Measurements from ENCODE around the gene GNG11.
A peak's percentile ranks its signal among the peaks of the same experiment; 100 is the strongest.
"Not testable (repeated sequence)": the region's sequence is repeated elsewhere in the genome, so short reads cannot be mapped to it uniquely, and the experiment has no call there.

GNG11 gene

DNA sequence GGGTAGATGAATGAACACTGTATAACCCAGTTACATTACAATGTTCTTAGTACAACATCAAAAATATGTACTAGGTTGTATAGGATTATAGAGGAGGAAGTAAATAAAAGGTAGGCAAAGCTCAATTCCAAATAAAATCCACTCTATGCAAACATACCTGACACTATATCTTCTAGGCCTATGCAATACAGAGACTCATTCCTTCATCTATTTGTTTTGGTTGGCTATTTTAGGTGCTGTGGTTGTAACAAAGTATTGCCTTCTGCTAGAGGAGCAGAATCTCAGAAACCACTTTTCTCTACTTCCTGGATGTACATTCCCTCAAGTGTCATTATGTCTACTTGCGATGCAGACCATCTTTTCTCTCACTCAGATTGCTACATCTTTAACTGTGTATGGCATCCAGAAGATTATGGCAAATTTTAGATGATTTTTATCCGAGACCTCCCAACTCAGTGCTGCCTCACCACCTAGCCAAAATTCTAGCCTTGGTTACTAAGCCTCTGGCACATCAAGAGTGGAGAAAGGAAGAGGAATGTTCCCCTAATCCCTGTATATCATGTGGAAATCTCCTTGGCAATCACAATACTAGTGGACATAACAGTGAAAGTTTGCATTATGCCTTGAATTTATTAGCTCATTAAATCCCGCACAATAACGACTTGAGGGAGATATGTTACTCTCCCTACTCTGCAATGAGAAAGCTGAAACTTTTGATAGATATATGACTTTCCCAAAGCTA is 25.5 kb upstream of the GNG11 start:
- no peak for DNase-seq (ENCODE audit: low spot score)
- TF ChIP-seq, protein P1, sequence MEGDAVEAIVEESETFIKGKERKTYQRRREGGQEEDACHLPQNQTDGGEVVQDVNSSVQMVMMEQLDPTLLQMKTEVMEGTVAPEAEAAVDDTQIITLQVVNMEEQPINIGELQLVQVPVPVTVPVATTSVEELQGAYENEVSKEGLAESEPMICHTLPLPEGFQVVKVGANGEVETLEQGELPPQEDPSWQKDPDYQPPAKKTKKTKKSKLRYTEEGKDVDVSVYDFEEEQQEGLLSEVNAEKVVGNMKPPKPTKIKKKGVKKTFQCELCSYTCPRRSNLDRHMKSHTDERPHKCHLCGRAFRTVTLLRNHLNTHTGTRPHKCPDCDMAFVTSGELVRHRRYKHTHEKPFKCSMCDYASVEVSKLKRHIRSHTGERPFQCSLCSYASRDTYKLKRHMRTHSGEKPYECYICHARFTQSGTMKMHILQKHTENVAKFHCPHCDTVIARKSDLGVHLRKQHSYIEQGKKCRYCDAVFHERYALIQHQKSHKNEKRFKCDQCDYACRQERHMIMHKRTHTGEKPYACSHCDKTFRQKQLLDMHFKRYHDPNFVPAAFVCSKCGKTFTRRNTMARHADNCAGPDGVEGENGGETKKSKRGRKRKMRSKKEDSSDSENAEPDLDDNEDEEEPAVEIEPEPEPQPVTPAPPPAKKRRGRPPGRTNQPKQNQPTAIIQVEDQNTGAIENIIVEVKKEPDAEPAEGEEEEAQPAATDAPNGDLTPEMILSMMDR (IDR thresholded peaks at IDR 0.05; ENCODE audit: extremely low read depth, missing control alignments): no peak

DNA sequence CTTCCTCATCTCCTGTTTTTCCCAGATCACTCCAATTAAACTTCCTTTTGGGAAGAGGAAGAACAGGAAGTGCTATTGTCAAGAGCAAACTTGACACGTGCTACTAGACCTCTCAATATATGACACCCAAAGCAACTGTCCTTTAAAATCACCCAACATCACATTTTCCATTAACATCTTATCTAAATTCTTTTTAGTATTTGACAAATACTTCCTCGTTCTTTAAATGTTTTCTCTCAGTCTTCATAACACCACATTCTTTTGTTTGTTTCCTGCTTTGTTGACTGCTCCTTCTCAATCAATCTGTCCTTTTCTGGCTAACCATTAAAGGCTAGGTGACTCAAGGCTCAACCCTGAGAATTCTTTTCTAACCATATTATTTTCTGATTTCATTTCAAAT is 23.9 kb upstream of the GNG11 start:
- DNase-seq (ENCODE audit: low spot score): no peak
- TF ChIP-seq, protein P1 (IDR thresholded peaks at IDR 0.05; ENCODE audit: extremely low read depth, missing control alignments): no peak

DNA sequence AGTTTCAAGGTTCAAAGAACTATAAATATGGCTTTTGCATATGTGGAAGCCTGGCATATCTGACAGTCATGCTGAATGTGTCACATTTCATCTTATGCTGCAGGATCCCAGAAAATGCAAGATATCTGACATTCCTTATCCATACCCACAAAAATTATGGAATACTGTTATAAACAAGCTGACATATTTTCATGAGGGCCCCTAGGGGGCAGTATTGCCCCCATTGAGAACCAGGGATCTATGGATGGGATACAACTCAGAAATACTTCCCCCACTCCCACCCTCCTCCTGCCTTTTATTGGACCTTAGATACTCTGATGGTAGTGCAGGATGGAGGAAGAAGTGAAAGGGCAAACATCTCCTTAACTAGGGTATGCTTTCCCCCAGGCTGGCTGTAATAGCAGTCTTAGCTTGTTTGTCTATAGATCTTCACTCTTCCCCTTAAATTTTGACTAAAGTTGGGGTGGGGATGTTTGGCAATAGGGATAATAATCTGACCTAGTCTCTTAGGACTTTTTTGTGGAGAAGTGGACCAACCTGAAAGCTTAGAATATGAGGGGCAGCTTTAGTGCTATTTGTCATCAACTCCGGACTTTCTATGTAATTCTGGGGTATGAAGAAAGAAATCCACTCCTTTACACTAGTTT is 18.6 kb upstream of the GNG11 start:
- peak; percentile 32 for DNase-seq (ENCODE audit: low spot score)
- TF ChIP-seq, protein P1 (IDR thresholded peaks at IDR 0.05; ENCODE audit: extremely low read depth, missing control alignments): peak; percentile 20

DNA sequence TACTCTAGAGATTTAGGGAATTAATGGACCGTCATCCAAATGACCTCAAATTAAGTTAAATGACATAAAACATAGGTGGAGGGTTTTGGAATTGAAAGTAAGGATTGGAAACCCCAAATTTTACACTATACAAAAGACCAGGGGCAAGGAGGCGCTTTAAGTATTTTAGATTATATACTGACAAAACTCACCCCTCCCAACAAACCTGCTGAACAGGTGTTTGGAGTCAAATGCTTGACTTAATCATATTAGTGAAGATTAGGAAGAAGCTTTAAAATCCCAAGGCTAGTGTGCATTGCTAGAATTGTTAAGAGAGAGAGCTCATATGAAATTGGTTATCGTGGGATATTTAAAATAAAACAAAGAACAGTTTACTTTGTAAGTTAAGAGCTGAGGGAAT is 15.3 kb upstream of the GNG11 start, which contains the start of gene GNGT1:
GNGT1 (plus strand) TSS at position 301 of the 400 bp plus-strand sequence. CDS start 180 bp downstream, outside the sequence.
- TF ChIP-seq, protein P1 (IDR thresholded peaks at IDR 0.05; ENCODE audit: extremely low read depth, missing control alignments): no peak
- DNase-seq (ENCODE audit: low spot score): no peak

DNA sequence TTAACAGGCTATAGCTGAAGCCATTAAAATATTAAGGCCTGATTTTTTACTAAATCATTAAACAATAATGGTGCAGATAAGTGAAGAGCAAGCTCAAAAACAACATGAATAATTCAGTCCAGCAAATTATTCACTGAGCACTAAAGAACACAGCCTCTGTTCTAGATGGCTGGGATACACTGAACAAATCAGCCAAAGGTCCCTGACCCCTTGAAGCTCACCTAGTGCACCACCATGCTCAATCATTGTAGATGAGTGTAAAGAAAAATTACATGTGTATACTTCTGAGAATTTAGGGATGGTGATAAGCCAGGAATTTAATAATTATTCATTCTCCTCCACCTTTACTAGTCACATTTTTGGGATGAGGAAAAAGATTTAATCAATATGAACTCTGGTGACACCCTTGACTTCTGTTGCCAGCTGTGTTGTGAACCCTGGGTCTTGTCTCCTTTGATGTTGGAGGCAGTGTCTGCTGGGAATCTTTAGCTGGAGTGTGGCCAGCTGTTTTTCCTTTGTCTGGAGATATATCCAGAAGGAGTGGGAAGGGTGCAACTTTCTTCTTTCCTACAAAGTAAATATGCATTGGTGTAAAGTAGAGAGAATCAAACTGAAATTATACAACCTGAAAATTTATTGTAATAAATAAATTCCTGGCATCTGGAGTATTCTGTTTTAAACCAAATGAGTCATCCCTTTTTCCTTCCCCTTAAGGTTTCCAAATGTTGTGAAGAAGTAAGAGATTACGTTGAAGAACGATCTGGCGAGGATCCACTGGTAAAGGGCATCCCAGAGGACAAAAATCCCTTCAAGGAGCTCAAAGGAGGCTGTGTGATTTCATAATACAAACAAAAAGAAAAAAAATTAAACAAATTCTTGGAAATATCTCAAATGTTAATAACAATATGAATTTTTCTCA is 11.2 kb upstream of the GNG11 start:
- DNase-seq (ENCODE audit: low spot score): no peak
- TF ChIP-seq, protein P1 (IDR thresholded peaks at IDR 0.05; ENCODE audit: extremely low read depth, missing control alignments): no peak

DNA sequence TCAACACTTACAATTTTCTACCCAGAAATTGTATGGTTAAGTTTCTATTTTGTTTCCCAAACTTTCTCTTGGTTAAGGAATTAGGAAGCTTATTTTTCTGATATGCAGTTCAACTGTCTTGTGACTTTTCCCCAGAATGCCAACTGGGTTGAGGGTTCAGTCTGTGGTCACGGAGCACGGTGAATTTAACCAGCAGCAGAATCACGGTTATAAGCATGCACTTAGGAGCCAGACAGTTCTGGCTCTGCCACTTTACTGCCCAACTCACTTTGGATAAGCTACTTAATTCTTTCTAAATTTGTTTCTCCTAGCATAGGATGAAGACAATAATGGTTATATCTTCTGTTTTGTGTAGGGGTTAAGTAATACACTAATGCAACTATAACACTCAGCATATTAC is 10.3 kb upstream of the GNG11 start:
- DNase-seq (ENCODE audit: low spot score): not testable (repeated sequence)

DNA sequence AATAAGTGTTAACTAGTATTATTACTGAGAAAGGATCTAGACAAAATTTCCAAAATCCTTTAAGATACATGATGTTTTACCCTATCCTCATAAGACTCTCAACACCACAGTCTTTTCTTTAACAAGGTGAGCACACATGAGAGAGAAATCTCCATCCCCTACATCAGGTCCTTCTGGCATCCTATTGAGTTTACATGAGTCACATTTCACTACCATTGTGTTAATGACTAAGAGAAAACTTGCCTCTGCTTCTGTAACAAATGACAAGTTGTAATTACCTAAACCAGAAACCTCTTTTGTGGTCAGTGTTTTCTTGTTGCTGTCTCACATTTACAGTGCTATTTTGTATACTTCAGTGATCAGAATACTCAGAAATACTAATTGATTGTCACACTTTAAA is 9.9 kb upstream of the GNG11 start:
- DNase-seq (ENCODE audit: low spot score): not testable (repeated sequence)

DNA sequence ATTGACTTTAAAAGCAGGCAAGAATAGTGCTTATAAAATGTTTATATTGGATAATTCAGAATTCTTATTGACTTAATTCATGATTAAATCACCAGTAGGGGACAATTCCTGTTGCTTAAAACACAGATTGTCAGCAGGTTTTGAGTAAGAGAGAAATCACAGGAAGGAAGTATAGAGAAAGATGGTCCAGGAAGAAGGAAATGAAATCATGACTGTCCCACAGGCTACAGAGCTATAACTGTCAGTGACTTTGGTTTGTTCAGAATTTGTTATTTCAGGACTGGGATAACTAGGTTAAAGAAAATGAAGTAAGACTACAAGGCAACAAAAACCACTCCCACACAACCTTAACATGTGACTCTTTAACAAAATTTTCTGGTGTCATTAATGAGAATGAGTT is 8.3 kb upstream of the GNG11 start:
- DNase-seq (ENCODE audit: low spot score): no peak
- TF ChIP-seq, protein P1 (IDR thresholded peaks at IDR 0.05; ENCODE audit: extremely low read depth, missing control alignments): no peak
